NCI-H128 (cell line): Measurements from ENCODE around the gene BMPR1A.
"Not testable (repeated sequence)": the region's sequence is repeated elsewhere in the genome, so short reads cannot be mapped to it uniquely, and the experiment has no call there.

ENCODE experiments used
- DNase-seq: peaks from one replicate; lab custom pipeline; 2025; ENCODE audit not compliant: unreplicated experiment; lab: John Stamatoyannopoulos, UW

Gene BMPR1A

GRCh38 chr10:86952697-86953096 lies 196.3 kb downstream of the BMPR1A start:
- not testable (repeated sequence) for DNase-seq

- no peak for DNase-seq
These were observed 197.6 kb downstream of the BMPR1A start for GRCh38 chr10:86953747-86954680.

GRCh38 chr10:86954681-86955500 lies 198.5 kb downstream of the BMPR1A start:
- no peak for DNase-seq

- DNase-seq: no peak
These were observed 199.2 kb downstream of the BMPR1A start for GRCh38 chr10:86955501-86956194.

GRCh38 chr10:86956195-86956847 lies 199.9 kb downstream of the BMPR1A start:
- DNase-seq: no peak

GRCh38 chr10:86956848-86957448 lies 200.5 kb downstream of the BMPR1A start:
- DNase-seq: no peak

GRCh38 chr10:86957471-86958115 lies 201.2 kb downstream of the BMPR1A start, which contains the start of gene MMRN2:
Gene MMRN2, minus strand, starts transcription at chr10:86957615. Its CDS starts 74 bp downstream, at chr10:86957541.
- no peak for DNase-seq

- DNase-seq: no peak
These were observed 201.9 kb downstream of the BMPR1A start, which contains the start of gene SNCG for GRCh38 chr10:86958116-86958900. Gene SNCG, plus strand, starts transcription at chr10:86958599. Its CDS starts 99 bp downstream, at chr10:86958698.

- no peak for DNase-seq
These were observed 202.7 kb downstream of the BMPR1A start for GRCh38 chr10:86958901-86959736.

- DNase-seq: no peak
These were observed 203.3 kb downstream of the BMPR1A start for GRCh38 chr10:86959737-86960002.

- DNase-seq: no peak
These were observed 203.8 kb downstream of the BMPR1A start for GRCh38 chr10:86960003-86960862.

GRCh38 chr10:86960863-86961434 lies 204.5 kb downstream of the BMPR1A start:
- no peak for DNase-seq

- no peak for DNase-seq
These were observed 205.2 kb downstream of the BMPR1A start for GRCh38 chr10:86961481-86962091.

GRCh38 chr10:86962136-86962980 lies 205.9 kb downstream of the BMPR1A start:
- DNase-seq: no peak

- no peak for DNase-seq
These were observed 206.5 kb downstream of the BMPR1A start for GRCh38 chr10:86962981-86963310.
